Fibroblast of villous mesenchyme (primary cell): ENCODE measurements around the gene CDR2. TPM values are rescaled to one million over a fixed set of nuclear protein-coding genes. Genes with fewer than 3 reads are reported as not detected.

Source experiments
- DNase-seq: peaks from one replicate; pipeline ENCODE4 v3.0.0-alpha.2; 2010; ENCODE audit warnings: low read depth
- H3K4me3 ChIP-seq: 2 replicates; pipeline ENCODE4 v1.5.1; 2011; ENCODE audit warnings: low read depth, mild to moderate bottlenecking, low read length
- CTCF ChIP-seq: IDR thresholded peaks from 2 replicates; pipeline ENCODE4 v1.5.1; 2012; ENCODE audit warnings: low read depth, mild to moderate bottlenecking, low read length; ENCODE audit not compliant: insufficient read depth
- total RNA-seq: library from RNA; depleted of rRNA; stranded (reverse); fragments of >200 nt; gene quantifications from 2 replicates; pipeline ENCODE4 v1.2.3, GENCODE V29; 2012

CDR2 gene
- total RNA-seq, 1 donor = 40.2 TPM

GRCh38 chr16:22322021-22322471, 52.4 kb downstream of the CDR2 start:
- TF ChIP-seq CTCF = no peak
- DNase-seq = no peak

GRCh38 chr16:22321340-22322001, 52.9 kb downstream of the CDR2 start:
- DNase-seq = peak; percentile 75
- peak; percentile 85 for TF ChIP-seq CTCF
- H3K4me3 ChIP-seq = no peak overlapping the region

More at GRCh38 chr16:22322021-22322471, 52.4 kb downstream of the CDR2 start:
- H3K4me3 ChIP-seq = no peak overlapping the region

GRCh38 chr16:22320572-22321339, 53.7 kb downstream of the CDR2 start:
- H3K4me3 ChIP-seq = no peak overlapping the region
- no peak for DNase-seq
- TF ChIP-seq CTCF = no peak

GRCh38 chr16:22318690-22319358, 55.6 kb downstream of the CDR2 start:
- no peak overlapping the region for H3K4me3 ChIP-seq
- TF ChIP-seq CTCF = peak; percentile 60
- DNase-seq = peak; percentile 27

- no peak overlapping the region for H3K4me3 ChIP-seq
- TF ChIP-seq CTCF = no peak
- no peak for DNase-seq
Measured at GRCh38 chr16:22317625-22318024, 56.8 kb downstream of the CDR2 start.

GRCh38 chr16:22317001-22317530, 57.4 kb downstream of the CDR2 start:
- no peak for TF ChIP-seq CTCF
- no peak for DNase-seq
- no peak overlapping the region for H3K4me3 ChIP-seq
